GM12878 (cell line): ENCODE results near the gene SLC25A45. TPM values are rescaled to one million over a fixed set of nuclear protein-coding genes. Genes with fewer than 3 reads are reported as not detected.

Experiments used
- ATAC-seq: fragments of 200-7000 bp; cut with Tn5 transposase; 3 replicates; pipeline ENCODE4 v1.9.1; 2020; ENCODE audit warnings: mild to moderate bottlenecking, moderate library complexity
- BruUV-seq: library from RNA; stranded (reverse); fragments of 400-500 nt; replicated peaks from 2 replicates; lab custom pipeline; 2021; lab: Mats Ljungman, UMichigan
- CTCF ChIA-PET: fragments of 300-600 bp; sonication (Branson Sonifier 250); formaldehyde crosslinking; extraction: SDS; loops from one replicate; lab custom pipeline; 2021; ENCODE audit warnings: inconsistent platforms; lab: Yijun Ruan, JAX
- POLR2A ChIA-PET: fragments of 350-600 bp; formaldehyde crosslinking; extraction: SDS; loops from one replicate; lab custom pipeline; 2021; ENCODE audit warnings: inconsistent platforms; lab: Charles Lee
- RAD21 ChIA-PET: fragments of 300-600 bp; sonication (Branson Sonifier 250); formaldehyde crosslinking; loops from one replicate; lab custom pipeline; 2023; ENCODE audit warnings: antibody characterized with exemption; ENCODE audit not compliant: unreplicated experiment; lab: Charles Lee
- SMC1A ChIA-PET: fragments of 300-600 bp; sonication (Branson Sonifier 250); formaldehyde crosslinking; loops from one replicate; lab custom pipeline; 2023; ENCODE audit not compliant: unreplicated experiment, uncharacterized antibody; lab: Charles Lee
- DNase-seq: peaks from one replicate; pipeline ENCODE4 v3.0.0-alpha.2; 2011; ENCODE audit warnings: low read depth, low spot score
- FAIRE-seq: peaks from 3 replicates; lab custom pipeline; 2011; peaks lifted over from hg19 to GRCh38; lab: Jason Lieb, UNC
- H2AFZ ChIP-seq: 2 replicates; pipeline ENCODE4 v1.6.0; 2011; ENCODE audit warnings: low read depth, low read length, control low read depth; ENCODE audit not compliant: control insufficient read depth
- H3K27ac ChIP-seq: 2 replicates; pipeline ENCODE4 v1.5.1; 2011; ENCODE audit warnings: control low read depth; ENCODE audit not compliant: control insufficient read depth, insufficient read depth
- H3K27me3 ChIP-seq, 2 experiments: replicated peaks in 1 of 2; 2 replicates each; pipeline versions ENCODE4 v1.6.0 to v1.6.1; 2011; ENCODE audit warnings: low read length in 1 of 2; ENCODE audit not compliant: control insufficient read depth in 2 of 2, insufficient read depth in 2 of 2
- H3K36me3 ChIP-seq, 2 experiments: 2 replicates each; pipeline ENCODE4 v1.5.1; 2011; ENCODE audit warnings: low read length in 1 of 2; ENCODE audit not compliant: control insufficient read depth in 2 of 2, insufficient read depth in 2 of 2
- H3K4me1 ChIP-seq: 2 replicates; pipeline ENCODE4 v1.6.1; 2011; ENCODE audit warnings: mild to moderate bottlenecking, low read length, moderate library complexity, mixed read lengths; ENCODE audit not compliant: control insufficient read depth, insufficient read depth
- H3K4me2 ChIP-seq: 2 replicates; pipeline ENCODE4 v1.6.0; 2011; ENCODE audit warnings: control low read depth; ENCODE audit not compliant: control insufficient read depth, insufficient read depth
- H3K4me3 ChIP-seq: fragments of 200-600 bp; sonication (generic); 2 replicates; pipeline ENCODE4 v1.5.1; 2016
- H3K79me2 ChIP-seq: 2 replicates; pipeline ENCODE4 v1.6.0; 2011; ENCODE audit warnings: low read length; ENCODE audit not compliant: control insufficient read depth, insufficient read depth
- H3K9ac ChIP-seq: 2 replicates; pipeline ENCODE4 v1.8.0; 2011; ENCODE audit warnings: low read length, control low read depth, mixed read lengths; ENCODE audit not compliant: control insufficient read depth, insufficient read depth
- H3K9me3 ChIP-seq: replicated peaks from 3 replicates; pipeline ENCODE4 v1.5.1; 2011; ENCODE audit warnings: mild to moderate bottlenecking, low read length; ENCODE audit not compliant: control insufficient read depth, insufficient read depth
- H4K20me1 ChIP-seq: 2 replicates; pipeline ENCODE4 v1.6.0; 2011; ENCODE audit not compliant: control insufficient read depth, insufficient read depth
- ASH2L ChIP-seq: fragments of 300-600, 200-600 bp; sonication (generic); IDR thresholded peaks from 2 replicates; pipeline ENCODE4 v1.6.1; 2017; ENCODE audit warnings: low read depth, mild to moderate bottlenecking, borderline replicate concordance
- ATF3 ChIP-seq: IDR thresholded peaks from 2 replicates; pipeline ENCODE4 v1.6.1; 2011; ENCODE audit warnings: low read depth, mild to moderate bottlenecking, low read length, moderate library complexity, borderline replicate concordance; ENCODE audit errors: extremely low read depth
- BACH1 ChIP-seq: fragments of 450-650 bp; IDR thresholded peaks from 2 replicates; pipeline ENCODE4 v1.6.1; 2017; ENCODE audit warnings: mild to moderate bottlenecking, borderline replicate concordance
- BHLHE40 ChIP-seq, 2 experiments: fragments of 450-650 bp in 1 of 2; IDR thresholded peaks; 2 replicates each; pipeline ENCODE4 v1.6.1; 2011 to 2017; ENCODE audit warnings: low read depth in 2 of 2, borderline replicate concordance in 1 of 2, improper control_type of control experiment in 1 of 2, low read length in 1 of 2, mild to moderate bottlenecking in 1 of 2
- CHD4 ChIP-seq: fragments of 200-600 bp; sonication (generic); IDR thresholded peaks from 2 replicates; pipeline ENCODE4 v1.6.1; 2016; ENCODE audit warnings: mild to moderate bottlenecking
- CREM ChIP-seq: IDR thresholded peaks from 2 replicates; pipeline ENCODE4 v1.6.1; 2014; ENCODE audit warnings: antibody characterized with exemption, low read depth
- CTCF ChIP-seq, 3 experiments: IDR thresholded peaks in 2 of 3; conservative IDR thresholded peaks in 1 of 3; 2 replicates each; pipeline ENCODE4 v1.5.1; 2011; ENCODE audit warnings: low read depth in 3 of 3, low read length in 3 of 3, mild to moderate bottlenecking in 3 of 3, control low read depth in 2 of 3, moderate library complexity in 2 of 3, inconsistent platforms in 1 of 3, mixed read lengths in 1 of 3; ENCODE audit not compliant: control insufficient read depth in 2 of 3, insufficient read depth in 1 of 3; ENCODE audit errors: extremely low read depth in 1 of 3
- IKZF1 ChIP-seq: fragments of 450-650 bp; conservative IDR thresholded peaks from 2 replicates; pipeline ENCODE4 v1.6.1; 2017; ENCODE audit warnings: antibody characterized with exemption, mild to moderate bottlenecking
- JUND ChIP-seq: IDR thresholded peaks from 2 replicates; pipeline ENCODE4 v1.6.1; 2012; ENCODE audit warnings: low read depth, mild to moderate bottlenecking, low read length, improper control_type of control experiment, moderate library complexity
- NFYA ChIP-seq: IDR thresholded peaks from 2 replicates; pipeline ENCODE4 v1.6.1; 2011; ENCODE audit warnings: low read depth, mild to moderate bottlenecking, low read length, improper control_type of control experiment, borderline replicate concordance
- PAX8 ChIP-seq: fragments of 450-650 bp; IDR thresholded peaks from 2 replicates; pipeline ENCODE4 v1.6.1; 2017; ENCODE audit warnings: mild to moderate bottlenecking, moderate library complexity
- RBBP5 ChIP-seq: fragments of 200-600 bp; sonication (generic); conservative IDR thresholded peaks from 2 replicates; pipeline ENCODE4 v1.6.1; 2016
- SRF ChIP-seq, 2 experiments: IDR thresholded peaks; 2 replicates each; pipeline ENCODE4 v1.6.1; 2011; ENCODE audit warnings: low read depth in 2 of 2, low read length in 2 of 2, mild to moderate bottlenecking in 1 of 2, moderate library complexity in 1 of 2
- ZBTB33 ChIP-seq: fragments of 450-650 bp; IDR thresholded peaks from 2 replicates; pipeline ENCODE4 v1.6.1; 2017; ENCODE audit warnings: mild to moderate bottlenecking
- ZNF274 ChIP-seq: IDR thresholded peaks from one replicate; pipeline ENCODE4 v1.8.0; 2011; ENCODE audit not compliant: insufficient read length, insufficient read depth
- WGBS: methylation state at CpG from one replicate; pipeline ENCODE4 v1.1.6; 2016; ENCODE audit warnings: low lambda C conversion rate; ENCODE audit not compliant: insufficient replicate concordance, insufficient coverage; ENCODE audit errors: missing lambda C conversion rate; 5-methylcytosine and 5-hydroxymethylcytosine counted together
- in situ Hi-C: fragments of 300-500 bp; cut with MboI; formaldehyde crosslinking; loops from 9 replicates; pipeline ENCODE4 v1.14.3; 2018; ENCODE audit warnings: mixed read lengths
- intact Hi-C: fragments of 100-400 bp; cut with micrococcal nuclease; formaldehyde crosslinking; loops from one replicate; pipeline ENCODE4 v1.14.2; 2022; ENCODE audit not compliant: unreplicated experiment
- polyA plus RNA-seq, 11 experiments: library from polyadenylated mRNA; depleted of rRNA in 4 of 11; unstranded in 6 of 11; stranded (reverse) in 5 of 11; fragments of >200 nt; fragmentation: Nextera tagmentation in 4 of 11; fragmentation: Illumina TruSeq in 1 of 11; extraction: Ambion mirVana in 4 of 11; extraction: Trizol in 1 of 11; gene quantifications; 1 replicate in 1 of 11; 2 replicates in 10 of 11; pipeline versions ENCODE4 v1.2.1 to v1.2.3, GENCODE V29; 2011 to 2016; ENCODE audit warnings: inconsistent platforms in 2 of 11, missing spikeins in 2 of 11, low read depth in 1 of 11
- total RNA-seq, 4 experiments: library from RNA; depleted of rRNA in 3 of 4; stranded (reverse); fragments of >200 nt in 3 of 4; fragmentation: Illumina TruSeq in 1 of 4; extraction: Trizol in 1 of 4; gene quantifications; 2 replicates each; pipeline versions ENCODE4 v1.2.1 to v1.2.3, GENCODE V29; 2013 to 2021

Gene SLC25A45
- total and polyA plus RNA-seq, 10 of the 15 experiments (the other 5 are each of a cell fraction or from before 2014, with no cell fraction given), result 4.1 to 35.2 (median 20.3) TPM

GRCh38 chr11:65392186-65392829 lies 9.9 kb upstream of the SLC25A45 start (continued):
- no peak for TF ChIP-seq ZBTB33
- TF ChIP-seq RBBP5, result no peak

- Histone ChIP-seq H3K36me3 (peaks cover 5 to 18% of the 10 kb centered on the region in 2 experiments), H3K79me2 (peaks cover 51% of the 10 kb centered on the region), H2AFZ (no peak overlapping the region), H3K9ac (no peak overlapping the region; the same call in 1 of the 2 replicates), H3K27me3 (no peaks in the 10 kb centered on the region), H3K4me1 (peaks cover 31% of the 10 kb centered on the region), H3K4me2 (peak overlapping the region; percentile 45), H3K4me3 (peak overlapping the region; percentile 50; the same call in 1 of the 2 replicates), H4K20me1 (no peaks in the 10 kb centered on the region; the same call in 1 of the 2 replicates)
- no peak for ATAC-seq
- CTCF ChIA-PET, result interaction anchor here (0.6 to 6.0 kb wide), 10 partner anchors 8 to 397 kb away, joined by 3 to 34 read pairs (median 3); no protein-coding TSS in a partner anchor
- no peak for DNase-seq
- no TSS peak for BruUV-seq
- TF ChIP-seq PAX8, result no peak
- TF ChIP-seq NFYA, result no peak
- TF ChIP-seq CREM, result no peak
- no peak for TF ChIP-seq JUND
- no peak for TF ChIP-seq BHLHE40 (IDR thresholded peaks at IDR 0.05; ENCODE audit: borderline replicate concordance in 1 of 2, low read depth in 2 of 2, low read length in 1 of 2)
- TF ChIP-seq CHD4, result no peak
- no peak for TF ChIP-seq CTCF (IDR thresholded peaks at IDR 0.05 in 2 of 3, conservative IDR thresholded peaks at IDR 0.05 in 1 of 3; ENCODE audit: control insufficient read depth in 2 of 3, extremely low read depth in 1 of 3, insufficient read depth in 1 of 3, low read depth in 3 of 3, low read length in 3 of 3)
- no peak for TF ChIP-seq IKZF1
- TF ChIP-seq BACH1, result no peak
- TF ChIP-seq ZNF274, result no peak
- TF ChIP-seq ATF3, result no peak
- TF ChIP-seq SRF (IDR thresholded peaks at IDR 0.05; ENCODE audit: low read depth in 2 of 2, low read length in 2 of 2), result no peak
- no peak for TF ChIP-seq ASH2L
- TF ChIP-seq, all 136 proteins: peak for 0
- Histone ChIP-seq H3K27ac (peak overlapping the region; percentile 30; the same call in 1 of the 2 replicates), H3K9me3 (no peaks in the 10 kb centered on the region)
- SMC1A ChIA-PET, result interaction anchor here (1.4 kb wide), 1 partner anchor 20 kb away, joined by 4 read pairs; no protein-coding TSS in a partner anchor
- in situ Hi-C loops (no loop called here), intact Hi-C loops (no loop called here)
- whole genome bisulfite sequencing, result 91% methylated on average over 9 of the region's 9 CpGs
- FAIRE-seq, result no peak
- POLR2A ChIA-PET, result interaction anchor here (0.5 to 1.6 kb wide), 6 partner anchors 10 to 156 kb away, joined by 3 to 5 read pairs (median 3); no protein-coding TSS in a partner anchor
- RAD21 ChIA-PET, result interaction anchor here (2.0 kb wide), 1 partner anchor 25 kb away, joined by 8 read pairs; no protein-coding TSS in a partner anchor
Measured at GRCh38 chr11:65390996-65391395, 8.6 kb upstream of the SLC25A45 start.
